ENCODE measurements around the gene RIT2.

RIT2 gene

GRCh38 chr18:42931491-42931890, 184.0 kb downstream of the RIT2 start:
- DNase-seq (ENCODE audit: low read depth in 2 of 3, low spot score in 1 of 3): no peak

GRCh38 chr18:42929857-42930256, 185.6 kb downstream of the RIT2 start:
- no peak for DNase-seq (ENCODE audit: low read depth in 2 of 3, low spot score in 1 of 3)

GRCh38 chr18:42929181-42929580, 186.3 kb downstream of the RIT2 start:
- DNase-seq (ENCODE audit: low read depth in 2 of 3, low spot score in 1 of 3): no peak

GRCh38 chr18:42925036-42925435, 190.4 kb downstream of the RIT2 start:
- no peak for DNase-seq (ENCODE audit: low read depth in 2 of 3, low spot score in 1 of 3)

GRCh38 chr18:42922363-42922762, 193.1 kb downstream of the RIT2 start:
- DNase-seq (ENCODE audit: low read depth in 2 of 3, low spot score in 1 of 3): no peak

GRCh38 chr18:42921226-42921737, 194.2 kb downstream of the RIT2 start:
- DNase-seq (ENCODE audit: low read depth in 2 of 3, low spot score in 1 of 3): no peak

GRCh38 chr18:42920621-42921020, 194.9 kb downstream of the RIT2 start:
- DNase-seq (ENCODE audit: low read depth in 2 of 3, low spot score in 1 of 3): no peak

GRCh38 chr18:42915299-42915698, 200.2 kb downstream of the RIT2 start:
- no peak for DNase-seq (ENCODE audit: low read depth in 2 of 3, low spot score in 1 of 3)

GRCh38 chr18:42914476-42914875, 201.0 kb downstream of the RIT2 start:
- DNase-seq (ENCODE audit: low read depth in 2 of 3, low spot score in 1 of 3): no peak

- no peak for DNase-seq (ENCODE audit: low read depth in 2 of 3, low spot score in 1 of 3)
Observed at GRCh38 chr18:42909095-42909494, 206.4 kb downstream of the RIT2 start.

GRCh38 chr18:42906761-42907160, 208.7 kb downstream of the RIT2 start:
- no peak for DNase-seq (ENCODE audit: low read depth in 2 of 3, low spot score in 1 of 3)

- DNase-seq (ENCODE audit: low read depth in 2 of 3, low spot score in 1 of 3): no peak
Observed at GRCh38 chr18:42901161-42901560, 214.3 kb downstream of the RIT2 start.

- no peak for DNase-seq (ENCODE audit: low read depth in 2 of 3, low spot score in 1 of 3)
Observed at GRCh38 chr18:42893977-42894376, 221.5 kb downstream of the RIT2 start.

GRCh38 chr18:42892181-42892580, 223.3 kb downstream of the RIT2 start:
- no peak for DNase-seq (ENCODE audit: low read depth in 2 of 3, low spot score in 1 of 3)

GRCh38 chr18:42891705-42892104, 223.8 kb downstream of the RIT2 start:
- no peak for DNase-seq (ENCODE audit: low read depth in 2 of 3, low spot score in 1 of 3)

GRCh38 chr18:42883169-42883568, 232.3 kb downstream of the RIT2 start:
- DNase-seq (ENCODE audit: low read depth in 2 of 3, low spot score in 1 of 3): no peak

GRCh38 chr18:42882122-42882521, 233.4 kb downstream of the RIT2 start:
- no peak for DNase-seq (ENCODE audit: low read depth in 2 of 3, low spot score in 1 of 3)

GRCh38 chr18:42872838-42873237, 242.6 kb downstream of the RIT2 start:
- no peak for DNase-seq (ENCODE audit: low read depth in 2 of 3, low spot score in 1 of 3)

- DNase-seq (ENCODE audit: low read depth in 2 of 3, low spot score in 1 of 3): no peak
Observed at GRCh38 chr18:42864876-42865275, 250.6 kb downstream of the RIT2 start.

GRCh38 chr18:42861271-42861670, 254.2 kb downstream of the RIT2 start:
- DNase-seq (ENCODE audit: low read depth in 2 of 3, low spot score in 1 of 3): no peak

GRCh38 chr18:42860548-42860947, 254.9 kb downstream of the RIT2 start:
- DNase-seq (ENCODE audit: low read depth in 2 of 3, low spot score in 1 of 3): no peak

- no peak for DNase-seq (ENCODE audit: low read depth in 2 of 3, low spot score in 1 of 3)
Observed at GRCh38 chr18:42860011-42860410, 255.5 kb downstream of the RIT2 start.

GRCh38 chr18:42854558-42854957, 260.9 kb downstream of the RIT2 start:
- DNase-seq (ENCODE audit: low read depth in 2 of 3, low spot score in 1 of 3): no peak

Measured in stimulated activated CD4-positive, alpha-beta T cell treated with anti-CD3 and anti-CD28 coated beads, Interleukin-12 subunit alpha, Interleukin-12 subunit beta, amount 100 ng/mL, for 48 hours (primary cell).